PC-9 (cell line): ENCODE results near the gene DFFA. TPM values are rescaled to one million over a fixed set of nuclear protein-coding genes. Genes with fewer than 3 reads are reported as not detected.

Experiments used
- BruUV-seq: library from RNA; stranded (reverse); fragments of 400-500 nt; replicated peaks from 2 replicates; lab custom pipeline; 2021; lab: Mats Ljungman, UMichigan
- CTCF ChIA-PET: fragments of 300-600 bp; sonication (Branson Sonifier 250); formaldehyde crosslinking; loops from one replicate; lab custom pipeline; 2022; ENCODE audit warnings: antibody characterized with exemption; lab: Charles Lee
- POLR2A ChIA-PET: fragments of 300-600 bp; sonication (Branson Sonifier 250); formaldehyde crosslinking; loops from one replicate; lab custom pipeline; 2022; ENCODE audit warnings: antibody characterized with exemption; ENCODE audit not compliant: unreplicated experiment; lab: Charles Lee
- DNase-seq, 2 experiments: peaks; one replicate each; pipeline versions ENCODE4 v3.0.0 to v3.0.0-alpha.2; 2015 to 2022; ENCODE audit warnings: mixed read lengths in 1 of 2
- H2AFZ ChIP-seq: fragments of 200-600 bp; sonication (generic); 2 replicates; pipeline ENCODE4 v1.8.1; 2017; ENCODE audit warnings: antibody characterized with exemption
- H3F3A ChIP-seq: fragments of 200-600 bp; sonication (generic); 2 replicates; pipeline ENCODE4 v1.8.1; 2017; ENCODE audit warnings: antibody characterized with exemption, mild to moderate bottlenecking, low read depth; ENCODE audit not compliant: insufficient read depth
- H3K27ac ChIP-seq: fragments of 200-600 bp; sonication (generic); 2 replicates; pipeline ENCODE4 v1.6.1; 2016; ENCODE audit warnings: mixed run types
- H3K27me3 ChIP-seq: fragments of 200-600 bp; sonication (generic); 2 replicates; pipeline ENCODE4 v1.6.1; 2016; ENCODE audit warnings: low read depth, mixed run types; ENCODE audit not compliant: insufficient read depth
- H3K36me3 ChIP-seq: fragments of 200-600 bp; sonication (generic); 2 replicates; pipeline ENCODE4 v1.6.1; 2016; ENCODE audit warnings: low read depth, mixed run types
- H3K4me1 ChIP-seq: fragments of 200-600 bp; sonication (generic); replicated peaks from 2 replicates; pipeline ENCODE4 v1.6.1; 2016; ENCODE audit warnings: mixed run types; ENCODE audit not compliant: insufficient read depth
- H3K4me2 ChIP-seq: fragments of 200-600 bp; sonication (generic); 2 replicates; pipeline ENCODE4 v1.6.1; 2017; ENCODE audit warnings: mixed run types
- H3K4me3 ChIP-seq: fragments of 200-600 bp; sonication (generic); 2 replicates; pipeline ENCODE4 v1.6.1; 2016; ENCODE audit warnings: mixed run types
- H3K79me2 ChIP-seq: fragments of 200-600 bp; sonication (generic); 2 replicates; pipeline ENCODE4 v1.6.1; 2017; ENCODE audit warnings: low read depth, mixed run types
- H3K9me2 ChIP-seq: fragments of 200-600 bp; sonication (generic); 2 replicates; pipeline ENCODE4 v1.8.1; 2017; ENCODE audit warnings: mild to moderate bottlenecking; ENCODE audit not compliant: insufficient read depth
- H3K9me3 ChIP-seq: fragments of 200-600 bp; sonication (generic); 2 replicates; pipeline ENCODE4 v1.8.1; 2016; ENCODE audit warnings: low read depth; ENCODE audit not compliant: insufficient read depth
- H4K20me1 ChIP-seq: fragments of 200-600 bp; sonication (generic); 2 replicates; pipeline ENCODE4 v1.8.1; 2017; ENCODE audit not compliant: insufficient read depth
- EZH2 ChIP-seq: fragments of 200-600 bp; sonication (generic); IDR thresholded peaks from 2 replicates; pipeline ENCODE4 v1.8.0; 2017; ENCODE audit warnings: antibody characterized with exemption, low read depth
- intact Hi-C: fragments of 100-400 bp; cut with micrococcal nuclease; formaldehyde crosslinking; loops from one replicate; pipeline ENCODE4 v1.10.0; 2022; ENCODE audit not compliant: unreplicated experiment
- total RNA-seq: library from RNA; stranded (reverse); gene quantifications from 2 replicates; pipeline ENCODE4 v1.2.3, GENCODE V29; 2021
- TF ChIP-seq, protein P1 (sequence below): fragments of 200-600 bp; sonication (generic); conservative IDR thresholded peaks from 2 replicates; pipeline ENCODE4 v1.6.1; 2017; ENCODE audit warnings: mixed run types, antibody characterized with exemption, mild to moderate bottlenecking, moderate library complexity

The DFFA gene
- total RNA-seq, 1 experiment from 2014 or later = 35.2 TPM

DNA sequence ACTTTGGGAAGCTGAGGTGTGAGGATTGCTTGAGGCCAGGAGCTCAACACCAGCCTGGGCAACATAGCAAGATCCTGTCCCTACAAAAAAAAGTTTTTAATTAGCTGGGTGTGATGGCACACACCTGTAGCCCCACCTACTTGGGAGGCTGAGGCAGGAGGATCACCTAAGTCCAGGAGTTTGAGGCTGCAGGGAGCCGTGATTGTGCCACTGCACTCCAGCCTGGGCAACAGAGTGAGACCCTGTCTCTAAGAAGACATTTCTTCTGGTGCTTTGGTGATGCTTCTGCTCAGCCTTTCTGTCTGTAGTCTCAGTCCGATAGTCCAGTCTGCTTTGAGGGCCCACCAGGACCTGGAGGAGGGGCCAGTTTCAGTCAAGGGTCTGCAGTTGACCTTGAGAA lies 65.1 kb downstream of the DFFA start:
- H3K27ac ChIP-seq = no peak overlapping the region
- no peaks in the 10 kb centered on the region for H3K9me2 ChIP-seq
- peaks cover 57% of the 10 kb centered on the region for H3K36me3 ChIP-seq
- no peaks in the 10 kb centered on the region for H4K20me1 ChIP-seq
- no peak for DNase-seq
- intact Hi-C loops = no loop called here
- no peaks in the 10 kb centered on the region for H3K9me3 ChIP-seq
- ChIA-PET POLR2A (interaction anchor here (0.6 kb wide), 1 partner anchor 868 kb away, joined by 3 read pairs; the partner anchor contains the start of gene SLC25A33), CTCF (interaction anchor here (0.6 kb wide), 1 partner anchor 451 kb away, joined by 5 read pairs; no protein-coding TSS in a partner anchor)
- H2AFZ ChIP-seq = no peak overlapping the region
- H3K79me2 ChIP-seq = peaks cover 32% of the 10 kb centered on the region
- H3K27me3 ChIP-seq = no peaks in the 10 kb centered on the region
- peaks cover 18% of the 10 kb centered on the region for H3K4me1 ChIP-seq
- H3F3A ChIP-seq = peaks cover 36% of the 10 kb centered on the region
- H3K4me3 ChIP-seq = no peak overlapping the region
- no peak overlapping the region for H3K4me2 ChIP-seq
- TF ChIP-seq EZH2 = no peak
- TF ChIP-seq, protein P1, sequence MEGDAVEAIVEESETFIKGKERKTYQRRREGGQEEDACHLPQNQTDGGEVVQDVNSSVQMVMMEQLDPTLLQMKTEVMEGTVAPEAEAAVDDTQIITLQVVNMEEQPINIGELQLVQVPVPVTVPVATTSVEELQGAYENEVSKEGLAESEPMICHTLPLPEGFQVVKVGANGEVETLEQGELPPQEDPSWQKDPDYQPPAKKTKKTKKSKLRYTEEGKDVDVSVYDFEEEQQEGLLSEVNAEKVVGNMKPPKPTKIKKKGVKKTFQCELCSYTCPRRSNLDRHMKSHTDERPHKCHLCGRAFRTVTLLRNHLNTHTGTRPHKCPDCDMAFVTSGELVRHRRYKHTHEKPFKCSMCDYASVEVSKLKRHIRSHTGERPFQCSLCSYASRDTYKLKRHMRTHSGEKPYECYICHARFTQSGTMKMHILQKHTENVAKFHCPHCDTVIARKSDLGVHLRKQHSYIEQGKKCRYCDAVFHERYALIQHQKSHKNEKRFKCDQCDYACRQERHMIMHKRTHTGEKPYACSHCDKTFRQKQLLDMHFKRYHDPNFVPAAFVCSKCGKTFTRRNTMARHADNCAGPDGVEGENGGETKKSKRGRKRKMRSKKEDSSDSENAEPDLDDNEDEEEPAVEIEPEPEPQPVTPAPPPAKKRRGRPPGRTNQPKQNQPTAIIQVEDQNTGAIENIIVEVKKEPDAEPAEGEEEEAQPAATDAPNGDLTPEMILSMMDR = no peak
- BruUV-seq = no TSS peak

Other genes starting within 250 kb of the DFFA start
- gene PGD, start 73.5 kb downstream of the DFFA start, total RNA-seq = 526 and 559 TPM in 2 replicates
- 28.5 and 35.9 TPM in 2 replicates for gene CENPS, start 42.1 kb downstream of the DFFA start, total RNA-seq
- gene CORT, start 22.5 kb downstream of the DFFA start, total RNA-seq = 1.4 and 1.6 TPM in 2 replicates
- gene PEX14, start 2.4 kb upstream of the DFFA start, total RNA-seq = 28.3 and 34.7 TPM in 2 replicates